Activated T-cell treated with anti-CD3 and anti-CD28 coated beads, Interleukin-2, amount 50 U/mL, for 72 hours (primary cell): ENCODE data around the gene HNRNPUL2. TPM values are rescaled to one million over a fixed set of nuclear protein-coding genes. Genes with fewer than 3 reads are reported as not detected.
"Not testable (repeated sequence)": the region's sequence is repeated elsewhere in the genome, so short reads cannot be mapped to it uniquely, and the experiment has no call there.

Experiments used
- ATAC-seq, 2 donors: fragments of 150-1000 bp; cut with Tn5 transposase; replicated peaks in 1 of 2; 2 replicates each; pipeline ENCODE4 v1.10.0; 2021; ENCODE audit warnings: moderate library complexity in 2 of 2, mild to moderate bottlenecking in 1 of 2
- DNase-seq, 2 donors: peaks; one replicate each; pipeline ENCODE4 v3.0.0; 2021 to 2022; ENCODE audit warnings: mixed read lengths in 1 of 2
- H3K27ac Mint-ChIP-seq: one replicate; pipeline ENCODE4 v1.8.0; 2022; ENCODE audit warnings: mild to moderate bottlenecking, moderate library complexity, mixed read lengths
- H3K27me3 Mint-ChIP-seq: one replicate; pipeline ENCODE4 v1.8.0; 2022; ENCODE audit warnings: low read depth, mixed read lengths
- H3K36me3 Mint-ChIP-seq, 2 donors: one replicate each; pipeline ENCODE4 v1.8.0; 2022; ENCODE audit warnings: mixed read lengths in 2 of 2, mild to moderate bottlenecking in 1 of 2; ENCODE audit not compliant: insufficient read depth in 2 of 2
- H3K4me1 Mint-ChIP-seq: one replicate; pipeline ENCODE4 v1.8.0; 2022; ENCODE audit warnings: low read depth, mixed read lengths
- H3K4me3 Mint-ChIP-seq, 2 donors: one replicate each; pipeline ENCODE4 v1.8.0; 2022; ENCODE audit warnings: mild to moderate bottlenecking in 2 of 2, mixed read lengths in 2 of 2, moderate library complexity in 2 of 2
- H3K9me3 Mint-ChIP-seq, 2 donors: one replicate each; pipeline ENCODE4 v1.8.0; 2022; ENCODE audit warnings: mixed read lengths in 2 of 2
- total RNA-seq, 2 donors: library from RNA; stranded (reverse); gene quantifications; one replicate each; pipeline ENCODE4 v1.2.3, GENCODE V29; 2022

Gene HNRNPUL2
- total RNA-seq = 10 to 100 TPM; 56.7 to 66.8 TPM

DNA sequence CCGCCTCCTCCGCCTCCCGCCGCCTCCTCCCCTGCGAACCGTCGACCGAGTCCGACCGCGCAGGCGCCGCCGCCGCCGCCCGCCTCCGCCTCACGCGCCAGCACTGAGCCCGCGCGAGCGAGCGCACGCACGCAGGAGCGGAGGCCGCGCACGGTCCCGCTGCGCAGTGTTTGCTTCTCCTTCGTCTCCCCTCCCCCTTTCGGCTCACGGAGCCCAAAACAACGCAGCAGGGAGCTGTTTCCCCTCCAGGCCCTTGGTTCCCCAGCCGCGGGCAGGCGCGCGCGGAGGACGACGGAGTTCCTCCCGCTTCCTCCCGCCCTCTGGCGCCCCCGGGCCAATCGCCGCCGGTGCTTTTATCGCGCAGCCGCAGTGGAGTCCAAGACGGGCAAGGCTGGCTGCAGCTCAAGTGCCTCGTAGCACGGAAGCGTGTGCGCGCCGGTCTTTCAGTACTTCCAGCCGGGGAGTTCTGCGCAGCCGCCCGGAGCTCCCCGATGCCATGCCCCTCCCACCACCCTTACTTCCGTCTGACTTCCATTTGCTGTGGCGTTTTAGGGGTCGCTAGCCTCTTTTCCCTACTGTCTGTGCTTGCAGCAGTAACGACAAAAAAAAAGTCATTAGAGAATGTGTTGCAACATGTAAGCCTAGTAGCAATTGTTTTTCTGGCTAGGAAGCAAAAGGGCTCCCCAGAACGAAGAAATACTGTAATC lies at the start of gene HNRNPUL2:
Gene HNRNPUL2 (minus strand): TSS at position 293 of the 707 bp plus-strand sequence. CDS start 301 bp downstream, outside the sequence.
- H3K4me1 Mint-ChIP-seq = peaks cover 48% of the 10 kb centered on the region
- no peaks in the 10 kb centered on the region for H3K27me3 Mint-ChIP-seq
- peaks cover 26 to 29% of the 10 kb centered on the region in 2 donors for H3K36me3 Mint-ChIP-seq
- peak within 1 kb of the TSS; percentile 97 for H3K27ac Mint-ChIP-seq
- peak; percentile 99 for DNase-seq
- H3K9me3 Mint-ChIP-seq = no peaks in the 10 kb centered on the region
- H3K4me3 Mint-ChIP-seq = peak within 1 kb of the TSS; percentile 96 to 98
- ATAC-seq = peak; percentile 85 to 87

DNA sequence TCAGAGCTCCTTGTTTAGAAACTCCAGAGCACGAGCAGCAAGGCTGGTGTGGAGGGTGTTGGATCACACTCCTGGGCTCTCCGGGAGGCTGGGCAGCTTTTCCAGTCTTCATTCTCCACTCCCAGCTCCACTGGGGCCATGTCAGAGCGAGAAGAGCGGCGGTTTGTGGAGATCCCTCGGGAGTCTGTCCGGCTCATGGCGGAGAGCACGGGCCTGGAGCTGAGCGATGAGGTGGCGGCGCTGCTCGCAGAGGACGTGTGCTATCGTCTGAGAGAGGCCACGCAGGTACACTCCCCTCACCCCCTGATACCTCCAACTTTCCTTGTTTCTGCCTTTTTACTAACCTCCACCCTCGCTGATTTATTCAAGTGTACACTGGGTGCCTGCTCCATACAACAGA lies 48.4 kb upstream of the HNRNPUL2 start:
- no peaks in the 10 kb centered on the region for H3K27me3 Mint-ChIP-seq
- H3K4me1 Mint-ChIP-seq = peaks cover 28% of the 10 kb centered on the region
- DNase-seq = no peak
- peaks cover 0 to 8% of the 10 kb centered on the region in 2 donors for H3K36me3 Mint-ChIP-seq
- no peak for ATAC-seq
- no peak overlapping the region for H3K27ac Mint-ChIP-seq
- H3K4me3 Mint-ChIP-seq = no peak overlapping the region
- H3K9me3 Mint-ChIP-seq = no peaks in the 10 kb centered on the region

DNA sequence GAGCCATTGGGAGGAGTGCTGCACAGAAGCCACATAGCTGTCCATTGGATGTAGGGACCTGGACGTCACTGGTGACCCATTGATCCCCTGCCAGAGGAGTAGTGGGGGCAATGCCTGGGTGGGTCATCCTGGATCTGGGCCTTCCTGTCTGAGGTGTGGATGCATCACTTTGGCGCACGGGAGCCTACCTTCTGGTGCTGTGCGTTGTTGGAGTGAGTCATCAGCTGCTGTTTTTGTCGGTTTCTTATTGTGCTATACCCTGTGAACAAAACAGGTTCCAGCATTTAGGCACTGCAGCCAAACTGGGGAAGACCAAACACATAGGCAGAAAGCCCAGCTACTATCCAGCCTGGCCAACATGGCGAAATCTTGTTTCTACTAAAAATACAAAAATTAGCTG lies 47.1 kb upstream of the HNRNPUL2 start:
- H3K9me3 Mint-ChIP-seq = no peaks in the 10 kb centered on the region
- no peaks in the 10 kb centered on the region for H3K27me3 Mint-ChIP-seq
- H3K27ac Mint-ChIP-seq = no peak overlapping the region
- H3K4me1 Mint-ChIP-seq = peaks cover 40% of the 10 kb centered on the region
- H3K4me3 Mint-ChIP-seq = no peak overlapping the region
- ATAC-seq = no peak
- DNase-seq = no peak
- H3K36me3 Mint-ChIP-seq = peaks cover 0 to 9% of the 10 kb centered on the region in 2 donors

DNA sequence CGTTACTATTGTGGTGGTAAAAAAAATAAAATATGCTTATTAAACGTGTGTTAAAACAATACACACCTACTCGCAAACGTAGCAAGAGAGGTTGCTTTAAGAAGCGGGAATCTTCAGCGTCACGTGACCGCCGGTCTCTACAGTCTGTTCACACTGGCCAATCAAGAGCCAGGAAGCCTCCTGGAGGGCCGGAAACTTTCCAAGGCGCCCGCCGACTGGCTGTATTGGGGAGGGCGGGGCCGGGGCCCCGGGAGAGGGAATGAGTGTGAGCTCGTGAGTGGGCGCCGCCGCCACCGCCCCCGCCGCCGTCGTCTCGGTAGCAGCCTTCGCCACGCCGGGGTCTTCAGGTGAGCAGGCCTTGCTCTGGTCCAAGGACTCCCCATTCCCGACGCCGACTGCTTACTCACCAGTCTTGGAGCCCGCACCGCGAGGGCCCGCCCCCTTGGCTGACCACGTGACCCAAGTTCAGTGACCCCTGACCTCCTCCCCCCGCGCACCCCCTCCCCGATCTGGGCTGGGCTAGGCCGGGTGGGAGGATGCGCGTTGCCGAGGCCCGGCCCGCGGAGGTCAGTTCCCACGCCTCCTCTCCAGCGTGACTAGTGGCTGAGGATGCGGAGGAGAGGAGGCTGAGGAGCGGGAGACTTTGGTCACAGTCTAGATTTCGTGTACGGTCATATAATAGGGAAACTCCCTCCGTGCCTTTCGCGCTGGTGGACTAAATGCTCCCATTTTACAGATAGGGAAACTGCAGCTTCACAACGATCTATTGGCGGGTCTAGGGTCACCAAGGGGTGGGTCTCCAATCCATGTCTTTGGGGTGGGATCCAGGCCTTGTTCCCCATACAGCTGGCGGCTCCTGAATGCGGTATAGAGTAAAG lies 44.1 kb upstream of the HNRNPUL2 start, which contains the start of gene TAF6L:
Gene TAF6L (plus strand): TSS at position 253 of the 878 bp plus-strand sequence. CDS start 4,388 bp downstream, outside the sequence.
- peaks cover 34% of the 10 kb centered on the region for H3K4me1 Mint-ChIP-seq
- H3K27me3 Mint-ChIP-seq = no peaks in the 10 kb centered on the region
- peak within 1 kb of the TSS; percentile 85 to 92 for H3K4me3 Mint-ChIP-seq
- peak; percentile 94 for DNase-seq
- H3K27ac Mint-ChIP-seq = peak within 1 kb of the TSS; percentile 92
- H3K36me3 Mint-ChIP-seq = peaks cover 0 to 7% of the 10 kb centered on the region in 2 donors
- H3K9me3 Mint-ChIP-seq = no peaks in the 10 kb centered on the region
- peak; percentile 89 to 91 for ATAC-seq

DNA sequence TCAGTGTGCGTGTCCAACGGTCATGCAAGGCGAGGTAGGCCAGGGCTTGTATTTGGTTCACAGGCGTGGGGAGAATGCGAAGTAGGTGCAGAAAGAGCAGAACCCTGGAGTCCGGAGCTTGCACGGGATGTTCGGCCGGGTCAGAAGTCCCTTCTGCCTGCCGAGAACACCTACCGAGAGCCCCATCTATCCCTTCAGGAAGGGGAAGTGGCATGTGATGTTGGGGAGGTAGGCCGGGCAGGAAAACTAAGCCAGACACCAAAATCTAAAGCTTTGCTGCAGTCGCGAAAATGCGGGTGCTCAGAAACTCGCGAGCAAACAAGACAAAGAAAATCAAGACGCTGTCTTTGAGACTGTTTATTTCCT lies 43.5 kb upstream of the HNRNPUL2 start:
- Mint-ChIP-seq H3K27me3 (no peaks in the 10 kb centered on the region), H3K36me3 (peaks cover 0 to 11% of the 10 kb centered on the region in 2 donors), H3K4me1 (peaks cover 34% of the 10 kb centered on the region), H3K9me3 (no peaks in the 10 kb centered on the region), H3K27ac (peak overlapping the region; percentile 92), H3K4me3 (peak overlapping the region; percentile 85 to 92)
- DNase-seq (no peak), ATAC-seq (no peak)

- Mint-ChIP-seq H3K4me1 (peaks cover 31% of the 10 kb centered on the region), H3K4me3 (peak overlapping the region; percentile 89 to 94)
- not testable (repeated sequence) for H3K36me3 Mint-ChIP-seq, H3K9me3 Mint-ChIP-seq, DNase-seq, H3K27ac Mint-ChIP-seq, H3K27me3 Mint-ChIP-seq
- peak; percentile 2 to 3 for ATAC-seq
Measured at GRCh38 chr11:62760867-62761227, 33.6 kb upstream of the HNRNPUL2 start.

DNA sequence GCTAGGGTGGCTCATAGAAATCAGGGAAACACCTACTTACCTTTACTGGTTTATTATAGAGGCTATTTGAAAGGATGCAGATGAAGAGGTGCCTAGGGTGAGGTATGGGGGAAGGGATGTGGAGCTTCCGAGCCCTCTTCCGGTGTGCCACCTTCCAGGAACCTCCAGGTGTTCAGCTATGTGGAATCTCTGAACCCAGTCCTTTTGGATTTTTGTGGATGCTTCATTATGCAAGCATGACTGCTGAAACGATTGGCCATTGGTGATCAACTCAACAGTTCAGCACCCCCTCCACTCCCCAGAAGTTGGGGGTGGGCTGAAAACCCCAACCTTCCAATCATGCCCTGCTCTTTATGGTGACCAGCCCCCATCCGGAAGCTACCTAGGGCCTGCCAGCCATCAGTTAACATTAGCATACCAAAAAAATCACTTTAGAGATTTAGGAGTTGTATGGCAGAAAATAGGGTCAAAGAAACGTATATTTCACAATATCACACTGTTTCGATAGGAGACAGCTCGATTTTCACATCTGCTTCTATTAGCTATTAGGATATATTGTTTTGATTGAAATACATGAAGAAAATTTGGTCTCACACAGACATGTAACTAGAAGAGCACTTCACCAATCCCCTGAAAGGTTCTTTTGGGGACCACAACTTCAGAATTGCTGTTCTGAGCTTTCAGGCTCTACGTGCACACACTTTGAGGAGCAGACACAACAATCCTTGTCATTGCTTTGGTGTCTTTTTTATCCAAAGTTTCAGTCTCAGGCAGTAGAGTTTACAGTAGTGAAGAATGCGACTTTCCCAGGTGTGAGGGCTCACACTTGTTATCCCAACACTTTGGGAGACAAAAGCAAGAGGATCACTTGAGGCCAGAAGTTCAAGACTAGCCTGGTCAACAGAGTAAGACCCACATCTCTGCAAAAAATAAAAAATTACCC lies 30.9 kb upstream of the HNRNPUL2 start:
- Mint-ChIP-seq H3K36me3 (peaks cover 2 to 7% of the 10 kb centered on the region in 2 donors), H3K9me3 (no peaks in the 10 kb centered on the region), H3K27me3 (no peaks in the 10 kb centered on the region), H3K27ac (no peak overlapping the region), H3K4me1 (peaks cover 35% of the 10 kb centered on the region), H3K4me3 (no peak overlapping the region)
- no peak for ATAC-seq
- no peak for DNase-seq

DNA sequence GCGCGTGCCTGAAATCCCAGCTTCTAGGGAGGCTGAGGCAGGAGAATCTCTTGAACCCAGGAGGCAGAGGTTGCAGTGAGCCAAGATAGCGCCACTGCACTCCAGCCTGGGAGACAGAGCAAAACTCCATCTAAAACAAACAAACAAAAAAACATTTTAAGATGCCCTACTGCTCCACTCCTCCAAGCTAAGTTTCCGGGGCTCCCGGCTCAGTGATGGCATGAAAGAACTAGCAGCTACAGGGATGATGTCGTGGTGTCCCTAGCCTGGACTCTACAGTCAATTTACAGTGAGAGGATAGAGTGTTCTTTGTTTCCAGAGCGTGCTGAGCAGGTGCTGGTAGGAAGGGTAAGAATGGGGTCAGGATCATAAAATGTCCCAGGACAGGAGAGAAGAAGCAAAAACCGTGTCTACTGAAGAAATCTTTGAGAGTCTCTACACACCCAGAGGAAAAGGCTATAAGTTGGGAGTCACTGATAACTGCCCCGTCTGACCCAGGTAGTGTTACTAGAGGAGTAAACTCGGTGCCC lies 27.9 kb upstream of the HNRNPUL2 start:
- H3K4me3 Mint-ChIP-seq = peak overlapping the region; percentile 20 to 93
- no peaks in the 10 kb centered on the region for H3K27me3 Mint-ChIP-seq
- H3K4me1 Mint-ChIP-seq = peaks cover 19% of the 10 kb centered on the region
- no peak for DNase-seq
- H3K36me3 Mint-ChIP-seq = peaks cover 0 to 2% of the 10 kb centered on the region in 2 donors
- H3K27ac Mint-ChIP-seq = no peak overlapping the region
- H3K9me3 Mint-ChIP-seq = no peaks in the 10 kb centered on the region
- ATAC-seq = no peak

DNA sequence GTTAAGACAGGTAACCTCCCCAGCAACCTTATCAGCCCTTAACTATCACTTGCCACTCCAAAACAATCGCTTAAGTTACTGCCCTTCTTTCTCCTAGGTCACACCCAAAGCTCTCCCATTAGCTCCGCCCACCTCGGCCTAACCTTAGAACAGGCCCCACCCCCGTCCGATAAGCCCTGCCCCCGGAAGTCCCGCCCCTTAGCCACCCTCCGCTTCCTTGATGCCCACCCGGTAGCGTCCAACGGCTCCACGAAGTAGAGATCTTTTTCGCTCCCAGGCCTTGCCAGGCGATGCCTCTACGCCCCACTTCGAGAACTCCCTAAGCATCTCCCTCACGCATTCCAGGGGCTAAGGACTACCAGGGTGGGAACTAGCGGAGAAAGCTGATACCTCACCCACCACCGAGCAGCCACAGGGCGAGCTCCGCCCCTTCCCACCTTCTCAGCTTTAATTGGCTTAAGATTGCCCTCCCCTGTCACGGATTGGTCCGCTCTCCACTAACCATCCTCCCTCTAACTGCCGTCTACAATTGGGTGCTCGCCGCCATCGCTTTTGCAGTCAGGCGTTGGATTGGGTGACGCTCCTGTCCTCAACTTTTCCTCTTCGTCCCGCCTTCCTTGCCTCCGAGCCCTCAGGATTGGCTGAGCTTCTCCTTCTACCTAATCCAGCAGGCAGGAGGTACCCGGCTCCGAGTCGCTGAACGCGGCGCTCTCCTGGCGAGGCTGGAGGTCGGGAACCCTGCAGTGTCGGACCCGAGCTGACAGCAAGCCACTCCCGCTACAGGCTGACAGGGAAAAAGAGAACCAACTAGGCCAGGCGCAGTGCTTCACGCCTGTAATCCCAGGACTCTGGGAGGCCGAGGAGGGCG lies 26.7 kb upstream of the HNRNPUL2 start, which contains the start of gene ZBTB3:
Gene ZBTB3 (minus strand): TSS at position 425 of the 868 bp plus-strand sequence. CDS start 496 bp downstream, outside the sequence.
- Mint-ChIP-seq H3K4me3 (peak within 1 kb of the TSS; percentile 91 to 93), H3K27ac (peak within 1 kb of the TSS; percentile 89), H3K27me3 (no peaks in the 10 kb centered on the region), H3K4me1 (peaks cover 29% of the 10 kb centered on the region), H3K36me3 (peaks cover 0 to 2% of the 10 kb centered on the region in 2 donors), H3K9me3 (no peaks in the 10 kb centered on the region)
- DNase-seq = peak; percentile 96 to 98
- ATAC-seq = peak; percentile 96

DNA sequence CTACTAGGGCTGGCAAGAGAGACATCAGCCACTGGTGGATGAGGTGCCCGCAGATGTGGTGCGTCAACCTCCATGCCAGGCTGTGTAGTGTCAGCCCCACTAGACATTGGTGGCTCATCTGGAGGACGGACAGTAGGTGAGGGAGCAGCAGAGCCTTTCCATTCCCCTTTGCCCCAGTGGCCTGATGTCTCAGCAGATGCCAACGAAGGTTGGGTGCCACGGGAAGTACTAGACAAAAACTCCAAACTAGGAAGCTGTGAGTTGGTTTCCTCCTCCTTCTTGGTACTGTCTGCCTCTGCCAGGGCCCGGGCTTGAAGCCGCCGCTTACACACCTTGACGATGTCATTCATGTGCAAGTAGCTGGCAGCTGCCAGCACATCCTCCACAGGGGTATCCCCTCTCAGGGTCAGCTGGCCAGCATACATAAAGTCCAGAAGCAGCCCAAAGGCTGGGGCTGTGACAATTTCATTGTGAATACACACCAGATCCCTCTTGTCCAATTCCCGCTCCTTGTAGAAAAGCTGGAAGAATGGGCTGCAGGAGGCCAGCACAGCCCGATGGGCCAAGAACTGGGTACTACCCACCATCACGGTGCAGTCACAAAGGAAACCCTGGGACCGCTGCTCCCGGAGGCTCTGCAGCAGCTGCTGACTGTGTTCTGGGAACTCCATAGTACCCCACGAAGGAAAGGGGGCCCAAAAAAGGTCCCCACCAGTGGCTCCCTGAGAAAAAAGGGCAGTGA lies 25.9 kb upstream of the HNRNPUL2 start:
- H3K36me3 Mint-ChIP-seq = peaks cover 0 to 2% of the 10 kb centered on the region in 2 donors
- peaks cover 32% of the 10 kb centered on the region for H3K4me1 Mint-ChIP-seq
- H3K9me3 Mint-ChIP-seq = no peaks in the 10 kb centered on the region
- DNase-seq = no peak
- no peaks in the 10 kb centered on the region for H3K27me3 Mint-ChIP-seq
- H3K27ac Mint-ChIP-seq = peak overlapping the region; percentile 89
- peak overlapping the region; percentile 91 to 93 for H3K4me3 Mint-ChIP-seq
- no peak for ATAC-seq

- Mint-ChIP-seq H3K4me3 (peak overlapping the region; percentile 91 to 93), H3K27me3 (no peaks in the 10 kb centered on the region), H3K27ac (peak overlapping the region; percentile 44), H3K36me3 (peaks cover 0 to 2% of the 10 kb centered on the region in 2 donors), H3K9me3 (no peaks in the 10 kb centered on the region), H3K4me1 (peaks cover 32% of the 10 kb centered on the region)
- ATAC-seq (no peak), DNase-seq (no peak)
Measured at GRCh38 chr11:62752177-62752785, 25.0 kb upstream of the HNRNPUL2 start.
